HG02852 (cell line): ENCODE measurements around the gene STXBP5L.
"Not testable (repeated sequence)": the region's sequence is repeated elsewhere in the genome, so short reads cannot be mapped to it uniquely, and the experiment has no call there.

Experiments
- ATAC-seq: cut with Tn5 transposase; IDR thresholded peaks from one replicate; pipeline ENCODE4 v1.9.1; 2021; ENCODE audit warnings: mild to moderate bottlenecking, moderate library complexity; ENCODE audit not compliant: unreplicated experiment

The STXBP5L gene

GRCh38 chr3:120988994-120989393 lies 81.0 kb downstream of the STXBP5L start:
- no peak for ATAC-seq

- ATAC-seq, result no peak
Observed at GRCh38 chr3:121018917-121019321, 110.9 kb downstream of the STXBP5L start.

GRCh38 chr3:121063628-121064027 lies 155.6 kb downstream of the STXBP5L start:
- ATAC-seq, result no peak

GRCh38 chr3:121064121-121064520 lies 156.1 kb downstream of the STXBP5L start:
- no peak for ATAC-seq

- ATAC-seq, result no peak
Observed at GRCh38 chr3:121072133-121072532, 164.1 kb downstream of the STXBP5L start.

GRCh38 chr3:121073011-121073410 lies 165.0 kb downstream of the STXBP5L start:
- no peak for ATAC-seq

GRCh38 chr3:121075191-121075590 lies 167.2 kb downstream of the STXBP5L start:
- no peak for ATAC-seq

- not testable (repeated sequence) for ATAC-seq
Observed at GRCh38 chr3:121078378-121079101, 170.5 kb downstream of the STXBP5L start.

- no peak for ATAC-seq
Observed at GRCh38 chr3:121096953-121097352, 188.9 kb downstream of the STXBP5L start.

- not testable (repeated sequence) for ATAC-seq
Observed at GRCh38 chr3:121111086-121111485, 203.1 kb downstream of the STXBP5L start.

GRCh38 chr3:121111914-121112612 lies 204.1 kb downstream of the STXBP5L start:
- ATAC-seq, result no peak

GRCh38 chr3:121126033-121126706 lies 218.2 kb downstream of the STXBP5L start:
- ATAC-seq, result no peak

- ATAC-seq, result no peak
Observed at GRCh38 chr3:121126707-121127035, 218.7 kb downstream of the STXBP5L start.

GRCh38 chr3:121152573-121152972 lies 244.6 kb downstream of the STXBP5L start:
- ATAC-seq, result no peak

GRCh38 chr3:121153851-121154250 lies 245.8 kb downstream of the STXBP5L start:
- no peak for ATAC-seq

GRCh38 chr3:121155028-121155427 lies 247.0 kb downstream of the STXBP5L start:
- no peak for ATAC-seq

GRCh38 chr3:121165397-121165837 lies 257.4 kb downstream of the STXBP5L start:
- no peak for ATAC-seq

GRCh38 chr3:121167374-121168139 lies 259.6 kb downstream of the STXBP5L start:
- no peak for ATAC-seq

- no peak for ATAC-seq
Observed at GRCh38 chr3:121175083-121175482, 267.1 kb downstream of the STXBP5L start.

- ATAC-seq, result not testable (repeated sequence)
Observed at GRCh38 chr3:121190626-121191025, 282.6 kb downstream of the STXBP5L start.

- no peak for ATAC-seq
Observed at GRCh38 chr3:121202573-121202972, 294.6 kb downstream of the STXBP5L start.
